ENCODE measurements around the gene EIF2B1. TPM values are rescaled to one million over a fixed set of nuclear protein-coding genes. Genes with fewer than 3 reads are reported as not detected.

Gene EIF2B1
- total RNA-seq, 1 donor from 2014 or later, result 55.2 TPM

DNA sequence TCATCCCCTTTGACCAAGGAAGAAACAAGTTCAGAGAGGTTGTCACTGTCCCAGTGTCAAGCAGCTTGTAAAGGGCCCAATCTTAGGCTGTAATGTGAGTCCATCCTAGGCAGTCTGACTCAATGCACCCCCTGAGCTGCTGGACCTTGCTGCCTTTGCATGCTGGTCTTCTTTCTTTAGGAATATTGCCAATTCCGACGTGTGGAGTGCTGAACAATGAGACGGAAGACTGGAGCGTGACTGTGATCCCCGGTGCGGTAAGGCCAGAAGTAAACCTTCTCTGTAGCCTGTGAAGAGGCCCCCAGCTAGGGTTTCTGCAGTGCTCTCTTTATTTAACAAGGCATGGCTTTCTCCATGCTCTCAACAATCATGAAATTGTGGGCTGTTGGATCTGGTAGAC is 38.4 kb upstream of the EIF2B1 start:
- Histone ChIP-seq H3K4me1 (peaks cover 19% of the 10 kb centered on the region), H3K36me3 (peaks cover 0 to 23% of the 10 kb centered on the region in 2 donors), H3K27ac (no peak overlapping the region), H3K9me3 (no peaks in the 10 kb centered on the region), H3K4me3 (peak overlapping the region; percentile 54 to 96), H3K27me3 (no peaks in the 10 kb centered on the region)
- intact Hi-C loops (cut with DNase I), result no loop called here
- no peak for DNase-seq (ENCODE audit: extremely low spot score in 2 of 2)
- TF ChIP-seq POLR2A (IDR thresholded peaks at IDR 0.05) (no peak), POLR2AphosphoS5 (IDR thresholded peaks at IDR 0.05; ENCODE audit: insufficient read depth in 1 of 2, low read depth in 1 of 2) (no peak)
- TF ChIP-seq, protein P1, sequence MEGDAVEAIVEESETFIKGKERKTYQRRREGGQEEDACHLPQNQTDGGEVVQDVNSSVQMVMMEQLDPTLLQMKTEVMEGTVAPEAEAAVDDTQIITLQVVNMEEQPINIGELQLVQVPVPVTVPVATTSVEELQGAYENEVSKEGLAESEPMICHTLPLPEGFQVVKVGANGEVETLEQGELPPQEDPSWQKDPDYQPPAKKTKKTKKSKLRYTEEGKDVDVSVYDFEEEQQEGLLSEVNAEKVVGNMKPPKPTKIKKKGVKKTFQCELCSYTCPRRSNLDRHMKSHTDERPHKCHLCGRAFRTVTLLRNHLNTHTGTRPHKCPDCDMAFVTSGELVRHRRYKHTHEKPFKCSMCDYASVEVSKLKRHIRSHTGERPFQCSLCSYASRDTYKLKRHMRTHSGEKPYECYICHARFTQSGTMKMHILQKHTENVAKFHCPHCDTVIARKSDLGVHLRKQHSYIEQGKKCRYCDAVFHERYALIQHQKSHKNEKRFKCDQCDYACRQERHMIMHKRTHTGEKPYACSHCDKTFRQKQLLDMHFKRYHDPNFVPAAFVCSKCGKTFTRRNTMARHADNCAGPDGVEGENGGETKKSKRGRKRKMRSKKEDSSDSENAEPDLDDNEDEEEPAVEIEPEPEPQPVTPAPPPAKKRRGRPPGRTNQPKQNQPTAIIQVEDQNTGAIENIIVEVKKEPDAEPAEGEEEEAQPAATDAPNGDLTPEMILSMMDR (IDR thresholded peaks at IDR 0.05), result no peak

DNA sequence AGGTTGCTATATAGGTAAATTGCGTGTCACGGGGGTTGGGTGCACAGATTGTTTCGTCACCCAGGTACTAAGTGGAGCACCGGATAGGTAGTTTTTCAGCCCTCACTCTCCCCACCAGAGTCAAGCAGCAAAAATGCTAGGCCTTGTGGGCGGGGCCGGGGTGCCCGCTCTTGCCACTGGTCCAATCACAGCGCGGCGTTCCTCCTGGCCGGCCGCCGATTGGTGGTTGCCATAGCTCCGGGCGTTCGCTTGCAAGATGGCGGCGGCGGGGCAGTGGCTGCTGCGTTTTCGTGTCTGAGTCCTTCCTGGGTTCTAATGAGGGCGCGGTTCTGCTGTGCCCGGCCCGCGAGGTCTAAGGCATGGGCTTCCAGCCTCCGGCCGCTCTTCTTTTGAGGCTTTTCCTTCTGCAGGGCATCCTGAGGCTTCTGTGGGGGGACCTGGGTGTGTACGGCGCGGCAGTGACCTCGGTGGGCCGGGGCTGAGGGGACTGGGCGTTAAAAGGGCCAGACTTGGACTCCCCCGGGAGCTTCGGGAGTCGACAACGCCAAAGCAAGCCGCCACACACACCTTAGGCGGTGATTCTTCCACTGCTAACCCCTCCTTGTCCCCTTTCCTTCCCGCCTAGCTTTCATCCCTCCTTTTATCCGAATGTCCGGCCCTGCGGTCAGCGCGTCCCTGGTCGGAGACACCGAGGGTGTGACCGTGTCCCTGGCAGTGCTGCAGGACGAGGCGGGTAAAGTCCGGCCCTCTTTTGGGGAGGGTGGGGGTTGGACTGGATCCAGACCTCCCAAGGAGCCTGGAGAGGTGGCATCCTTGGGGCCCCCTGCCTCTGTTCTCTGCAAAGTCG is 37.6 kb upstream of the EIF2B1 start, which contains the start of gene TCTN2:
Gene TCTN2 (plus strand): TSS at position 232 of the 847 bp plus-strand sequence. CDS start 128 bp downstream, at position 360.
- DNase-seq (ENCODE audit: extremely low spot score in 2 of 2), result peak in 1 of 2 donors; percentile 95
- intact Hi-C loops (cut with DNase I), result no loop called here
- TF ChIP-seq POLR2AphosphoS5 (IDR thresholded peaks at IDR 0.05; ENCODE audit: insufficient read depth in 1 of 2, low read depth in 1 of 2), result peak; percentile 67 to 73
- TF ChIP-seq, protein P1 (IDR thresholded peaks at IDR 0.05), result no peak
- H3K4me1 ChIP-seq, result peaks cover 19% of the 10 kb centered on the region
- peaks cover 0 to 19% of the 10 kb centered on the region in 2 donors for H3K36me3 ChIP-seq
- no peak within 1 kb of the TSS for H3K27ac ChIP-seq
- H3K4me3 ChIP-seq, result peak within 1 kb of the TSS; percentile 54 to 96
- H3K27me3 ChIP-seq, result no peaks in the 10 kb centered on the region
- no peaks in the 10 kb centered on the region for H3K9me3 ChIP-seq

DNA sequence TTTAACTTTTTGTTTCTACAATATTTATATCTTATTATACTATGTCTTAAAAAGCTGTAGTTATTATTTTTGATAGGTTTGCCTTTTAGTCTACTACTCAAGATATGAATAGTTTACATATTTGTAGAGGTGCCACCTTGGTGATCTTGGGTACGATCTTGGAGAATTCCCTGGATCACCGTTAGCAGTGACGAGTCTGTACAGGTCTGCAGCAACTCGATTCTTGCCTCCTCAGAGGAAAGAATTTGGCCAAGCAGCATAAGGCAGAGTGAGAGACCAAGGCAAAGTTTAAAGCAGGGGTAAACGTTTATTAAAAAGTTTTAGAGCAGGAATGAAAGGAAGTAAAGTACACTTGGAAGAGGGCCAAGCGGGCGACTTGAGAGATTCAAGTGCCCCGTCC is 34.3 kb upstream of the EIF2B1 start:
- intact Hi-C loops (cut with DNase I), result no loop called here

DNA sequence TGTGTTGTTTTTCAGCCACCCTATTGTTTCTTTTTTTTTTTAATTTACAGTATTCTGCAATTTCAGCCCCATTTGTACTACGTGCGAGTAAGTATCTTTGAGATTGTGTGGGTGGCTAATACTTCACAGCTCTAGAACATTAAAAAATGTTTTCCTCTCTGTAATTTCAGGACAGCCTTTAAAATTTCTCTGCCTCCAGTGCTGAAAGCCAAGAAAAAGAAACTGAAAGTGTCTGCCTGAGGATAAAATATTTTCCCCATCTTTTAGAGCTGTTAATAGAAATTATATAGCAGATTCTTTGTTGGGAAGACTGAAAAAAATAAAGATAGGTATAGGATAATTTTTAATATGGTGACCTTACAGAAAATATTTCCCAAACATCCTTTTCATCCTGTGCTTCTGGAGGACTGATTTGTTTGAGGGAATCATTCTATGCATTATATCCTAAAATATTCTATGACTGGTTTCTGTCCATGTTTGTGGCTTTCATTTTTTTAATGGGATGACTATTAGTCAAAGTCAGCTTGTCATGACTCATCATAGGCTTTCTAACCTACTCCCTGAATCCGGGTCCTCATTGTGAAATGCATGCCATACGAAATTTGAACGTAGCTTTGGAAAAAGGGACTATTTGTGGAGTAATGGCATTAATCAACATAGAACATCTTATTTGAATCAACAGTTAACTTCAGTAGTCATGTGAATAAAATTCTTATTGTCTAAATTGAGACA is 26.7 kb upstream of the EIF2B1 start:
- peak; percentile 23 to 70 for TF ChIP-seq POLR2AphosphoS5 (IDR thresholded peaks at IDR 0.05; ENCODE audit: insufficient read depth in 1 of 2, low read depth in 1 of 2)
- TF ChIP-seq, protein P1 (IDR thresholded peaks at IDR 0.05), result no peak
- peaks cover 0 to 22% of the 10 kb centered on the region in 2 donors for H3K36me3 ChIP-seq
- no peak for DNase-seq (ENCODE audit: extremely low spot score in 2 of 2)
- H3K9me3 ChIP-seq, result no peaks in the 10 kb centered on the region
- H3K4me3 ChIP-seq, result no peak overlapping the region
- no peaks in the 10 kb centered on the region for H3K4me1 ChIP-seq
- intact Hi-C loops (cut with DNase I), result no loop called here
- peak overlapping the region; percentile 73 for H3K27ac ChIP-seq
- H3K27me3 ChIP-seq, result no peaks in the 10 kb centered on the region

More for the DNA sequence above, 34.3 kb upstream of the EIF2B1 start:
- no peak overlapping the region for H3K27ac ChIP-seq
- no peak for TF ChIP-seq POLR2AphosphoS5 (IDR thresholded peaks at IDR 0.05; ENCODE audit: insufficient read depth in 1 of 2, low read depth in 1 of 2)
- no peak for TF ChIP-seq POLR2A (IDR thresholded peaks at IDR 0.05)
- TF ChIP-seq, protein P1 (IDR thresholded peaks at IDR 0.05), result no peak
- H3K4me3 ChIP-seq, result no peak overlapping the region
- no peak for DNase-seq (ENCODE audit: extremely low spot score in 2 of 2)
- H3K9me3 ChIP-seq, result no peaks in the 10 kb centered on the region
- H3K36me3 ChIP-seq, result peaks cover 0 to 5% of the 10 kb centered on the region in 2 donors
- peaks cover 15% of the 10 kb centered on the region for H3K4me1 ChIP-seq
- H3K27me3 ChIP-seq, result no peaks in the 10 kb centered on the region
